NCI-H2081 treated with DMSO at 0.1 percent for 48 hours (cell line): Measurements from ENCODE around the gene NKD2.
"Not testable (repeated sequence)": the region's sequence is repeated elsewhere in the genome, so short reads cannot be mapped to it uniquely, and the experiment has no call there.

Experiments used
- DNase-seq: peaks from one replicate; lab custom pipeline; 2025; lab: John Stamatoyannopoulos, UW

Gene NKD2

GRCh38 chr5:1057485-1058082 lies 49.0 kb downstream of the NKD2 start:
- no peak for DNase-seq

DNA sequence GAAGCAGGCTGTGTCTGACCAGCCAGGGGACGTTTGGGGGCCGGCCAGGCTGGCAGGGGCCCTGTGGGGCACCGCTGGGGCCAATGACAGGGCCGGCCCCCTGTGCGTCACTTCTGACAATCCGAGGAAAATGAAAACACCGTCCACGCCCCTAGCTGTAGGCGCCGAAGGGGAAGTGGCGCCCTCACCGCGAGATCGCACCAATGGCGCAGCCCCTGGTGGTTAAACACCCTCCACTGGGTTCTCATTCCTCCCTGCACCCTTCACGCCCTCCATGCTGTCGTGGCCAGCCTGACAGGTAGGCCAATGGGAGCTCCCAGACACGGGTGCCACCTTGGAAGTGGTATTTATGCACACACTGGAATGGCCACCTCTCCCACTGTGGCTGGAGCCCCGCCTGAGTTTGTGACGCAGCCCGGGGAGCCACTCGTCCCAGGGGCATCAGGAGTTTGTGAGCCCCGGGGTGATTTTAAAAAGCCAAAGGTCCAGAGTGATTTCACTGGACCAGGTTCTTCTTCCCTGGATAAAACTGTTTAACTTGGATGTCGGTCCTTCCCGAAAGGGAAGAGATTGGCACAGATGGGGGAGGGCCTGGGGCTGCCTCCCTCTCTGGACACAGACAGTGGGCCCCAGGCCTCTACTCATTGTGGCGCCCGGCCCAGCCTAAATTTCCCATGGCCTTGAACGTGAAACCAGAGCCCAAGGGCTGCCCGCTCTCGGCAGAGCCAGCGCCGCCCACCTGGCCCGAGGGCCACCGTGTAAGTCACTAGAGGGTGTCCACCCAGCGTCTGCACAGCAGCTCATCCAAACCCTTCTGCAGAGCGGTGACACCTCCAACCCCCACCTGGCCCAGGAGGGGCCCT lies 49.7 kb downstream of the NKD2 start:
- no peak for DNase-seq

GRCh38 chr5:1058988-1059883 lies 50.6 kb downstream of the NKD2 start:
- DNase-seq, result no peak

- no peak for DNase-seq
Observed at GRCh38 chr5:1059884-1060263, 51.3 kb downstream of the NKD2 start.

- DNase-seq, result no peak
Observed at GRCh38 chr5:1060535-1060981, 52.0 kb downstream of the NKD2 start.

GRCh38 chr5:1061292-1061691 lies 52.7 kb downstream of the NKD2 start:
- not testable (repeated sequence) for DNase-seq

- DNase-seq, result no peak
Observed at GRCh38 chr5:1061916-1062315, 53.3 kb downstream of the NKD2 start.

DNA sequence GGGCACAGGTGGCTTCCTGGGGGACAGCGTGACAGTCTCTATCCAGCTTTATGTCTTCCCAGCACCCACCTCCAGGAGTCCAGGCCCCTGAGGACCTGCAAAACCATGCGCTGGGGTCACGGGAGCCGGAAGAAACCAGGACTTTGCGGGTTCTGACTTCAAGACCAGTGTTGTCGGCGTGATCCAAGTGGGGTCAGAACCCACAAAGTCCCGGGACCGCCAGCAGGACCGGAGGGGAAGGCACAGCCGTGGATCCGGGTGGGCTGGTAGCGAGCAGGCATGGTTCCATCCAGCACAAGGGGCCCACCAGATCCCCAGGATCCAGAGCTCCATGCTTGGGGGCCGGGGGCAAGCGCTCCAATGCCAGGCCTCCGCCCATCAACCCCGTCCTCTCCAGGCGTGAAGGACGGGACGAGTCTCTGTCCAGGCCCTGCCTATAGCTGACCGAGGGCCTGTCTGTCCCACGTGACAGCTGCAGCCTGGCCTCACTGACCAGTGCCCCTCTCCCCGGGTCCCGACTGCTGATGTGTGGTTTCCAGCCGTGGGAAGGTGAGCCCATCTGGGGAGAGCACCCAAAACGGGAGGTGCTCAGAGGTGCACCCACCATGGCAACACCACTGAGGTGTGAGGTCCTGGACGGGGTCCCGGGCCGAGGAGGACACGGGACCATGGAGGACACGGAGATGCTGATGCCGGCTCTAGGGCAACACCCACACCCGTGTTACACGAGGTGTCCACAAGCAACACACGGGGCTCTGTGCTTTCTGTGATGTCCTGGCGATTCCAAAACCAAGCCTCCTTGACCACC lies 54.4 kb downstream of the NKD2 start:
- no peak for DNase-seq

- no peak for DNase-seq
Observed at GRCh38 chr5:1063661-1064382, 55.2 kb downstream of the NKD2 start.

- no peak for DNase-seq
Observed at GRCh38 chr5:1064383-1065142, 56.0 kb downstream of the NKD2 start.

- DNase-seq, result no peak
Observed at GRCh38 chr5:1065143-1065750, 56.6 kb downstream of the NKD2 start.

DNA sequence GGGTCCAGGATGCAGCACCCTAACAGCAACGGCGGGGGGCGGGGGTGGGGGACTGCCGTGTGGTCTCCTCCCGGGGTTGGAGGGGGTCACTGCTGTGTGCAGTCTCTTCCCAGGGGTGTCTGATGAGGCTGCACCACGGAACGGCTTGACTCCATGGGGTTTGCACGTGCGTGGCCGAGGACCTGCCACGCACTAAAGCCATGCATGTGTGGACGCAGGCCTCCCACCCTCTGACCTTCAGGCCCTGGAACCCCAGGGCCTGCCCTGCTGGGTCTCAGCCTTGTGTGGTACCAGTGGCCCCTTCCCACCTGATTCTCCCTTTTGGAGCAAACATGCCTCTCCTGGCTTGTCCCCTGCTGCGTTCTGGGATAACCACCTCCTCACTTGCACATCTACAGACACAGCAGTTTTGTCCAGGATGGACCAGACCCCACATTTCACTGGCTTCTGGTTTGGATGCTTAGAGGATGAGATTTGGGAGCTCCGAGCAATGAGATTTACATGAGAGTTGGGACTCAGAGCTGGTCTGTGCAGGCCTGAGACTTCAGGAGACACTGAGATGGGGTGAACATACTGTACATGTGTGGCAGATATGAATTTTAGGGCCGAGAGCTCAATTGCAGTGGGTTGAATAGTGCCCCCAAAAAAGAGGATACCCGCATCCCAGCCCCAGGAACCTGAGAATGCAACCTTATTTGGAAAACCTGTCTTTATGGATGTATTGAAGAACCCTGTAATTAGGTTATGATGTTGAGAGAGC lies 57.5 kb downstream of the NKD2 start:
- DNase-seq, result no peak

DNA sequence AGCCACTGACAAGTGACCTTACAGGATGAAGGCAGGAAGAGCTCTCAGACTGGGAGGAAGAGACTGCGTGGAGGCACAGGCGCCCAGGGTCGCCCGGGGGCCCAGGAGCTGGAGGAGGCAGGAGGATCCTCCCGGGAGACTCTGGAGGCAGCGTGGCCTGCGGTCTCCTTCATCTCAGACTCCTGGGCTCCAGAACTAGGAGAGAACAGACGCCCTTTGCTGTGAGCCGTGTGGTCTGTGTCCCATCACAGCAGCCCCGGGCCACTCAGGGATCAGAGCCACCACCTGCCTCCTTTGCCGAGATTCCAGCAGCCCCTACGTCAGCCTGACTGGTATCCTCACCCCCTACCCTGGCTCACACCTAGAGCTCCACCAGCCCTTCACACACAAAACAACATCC lies 58.1 kb downstream of the NKD2 start:
- no peak for DNase-seq

DNA sequence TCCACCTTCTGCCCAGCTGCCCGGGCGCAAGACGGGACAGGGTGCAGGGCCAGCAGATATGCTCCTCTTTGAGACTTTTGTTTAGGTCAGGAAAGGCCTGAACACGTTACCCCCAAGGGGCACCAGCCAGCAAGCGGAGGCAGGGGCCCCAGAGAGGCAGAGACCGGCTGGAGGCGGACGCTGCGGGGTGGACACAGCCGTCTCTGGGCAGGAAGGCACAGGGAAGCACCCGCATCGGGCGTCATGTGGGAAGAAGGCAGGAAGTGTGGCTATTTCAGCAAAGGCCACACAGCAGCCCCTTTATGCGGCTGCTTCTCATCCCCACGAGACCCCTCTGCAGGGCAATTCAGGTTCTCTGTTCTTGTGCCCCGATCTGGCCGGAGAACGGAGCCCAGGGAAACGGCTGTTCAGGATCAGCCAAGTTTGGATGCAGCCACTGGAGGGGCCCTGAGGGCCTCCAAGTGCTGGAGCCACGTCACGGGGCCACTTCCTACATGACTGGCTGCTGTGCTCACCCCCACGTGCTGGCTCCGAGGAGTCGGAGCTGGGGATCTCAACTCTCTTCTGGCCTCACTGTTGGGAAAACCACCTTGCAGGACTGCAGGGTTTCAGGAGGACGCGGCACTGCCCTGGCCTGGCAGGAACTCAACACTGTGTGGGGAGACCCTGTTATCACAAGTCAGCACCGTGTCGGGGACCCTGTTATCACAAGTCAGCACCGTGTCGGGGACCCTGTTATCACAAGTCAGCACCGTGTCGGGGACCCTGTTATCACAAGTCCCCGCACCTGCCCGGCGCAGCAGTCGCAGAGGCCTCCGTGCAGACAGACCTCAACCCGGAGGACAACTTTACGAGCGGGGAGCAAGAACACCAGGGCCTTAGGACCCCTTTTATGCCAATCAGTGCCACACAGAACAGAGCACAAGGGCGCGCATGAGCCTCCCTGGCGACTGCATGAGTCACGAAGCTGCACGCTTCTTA lies 58.8 kb downstream of the NKD2 start:
- no peak for DNase-seq

GRCh38 chr5:1068204-1068894 lies 59.7 kb downstream of the NKD2 start:
- DNase-seq, result no peak

GRCh38 chr5:1068895-1069719 lies 60.5 kb downstream of the NKD2 start:
- no peak for DNase-seq
